ENCODE measurements around the gene OR52B6.
"Not testable (repeated sequence)": the region's sequence is repeated elsewhere in the genome, so short reads cannot be mapped to it uniquely, and the experiment has no call there.

OR52B6 gene

DNA sequence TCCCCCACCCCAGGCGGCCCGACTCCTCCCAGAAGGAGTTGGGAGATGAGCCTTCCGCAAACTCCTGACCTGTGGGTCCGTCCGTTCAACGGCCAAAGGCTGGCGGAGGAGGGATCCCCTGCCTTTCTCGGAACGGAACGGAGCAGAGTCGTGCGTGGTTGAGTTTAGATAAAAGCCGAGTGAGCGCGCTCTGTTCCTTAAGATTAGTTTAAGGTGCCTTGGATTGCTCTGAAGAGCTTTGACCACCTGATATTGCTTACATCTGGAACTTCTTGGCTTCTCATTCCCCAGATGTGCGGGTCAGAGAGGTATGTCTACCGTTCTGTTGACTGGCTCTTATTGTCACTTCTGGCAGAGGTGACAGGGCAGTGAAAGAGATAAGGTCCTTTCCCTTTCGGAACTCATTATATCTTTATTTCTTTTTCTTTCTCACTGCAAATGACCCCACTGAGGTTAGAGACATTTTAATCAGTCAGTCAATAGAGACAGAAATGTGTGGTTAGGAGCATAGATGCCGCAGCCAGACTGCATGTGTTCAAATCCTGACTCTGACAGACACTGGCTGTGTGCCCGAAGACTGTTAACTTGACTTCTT, 16.0 kb downstream of the OR52B6 start, which contains the start of gene TRIM6:
TSS of gene TRIM6 (plus strand) at position 31 of the 595 bp plus-strand sequence. CDS start at position 292, 261 bp downstream.
- TF ChIP-seq, protein P1, sequence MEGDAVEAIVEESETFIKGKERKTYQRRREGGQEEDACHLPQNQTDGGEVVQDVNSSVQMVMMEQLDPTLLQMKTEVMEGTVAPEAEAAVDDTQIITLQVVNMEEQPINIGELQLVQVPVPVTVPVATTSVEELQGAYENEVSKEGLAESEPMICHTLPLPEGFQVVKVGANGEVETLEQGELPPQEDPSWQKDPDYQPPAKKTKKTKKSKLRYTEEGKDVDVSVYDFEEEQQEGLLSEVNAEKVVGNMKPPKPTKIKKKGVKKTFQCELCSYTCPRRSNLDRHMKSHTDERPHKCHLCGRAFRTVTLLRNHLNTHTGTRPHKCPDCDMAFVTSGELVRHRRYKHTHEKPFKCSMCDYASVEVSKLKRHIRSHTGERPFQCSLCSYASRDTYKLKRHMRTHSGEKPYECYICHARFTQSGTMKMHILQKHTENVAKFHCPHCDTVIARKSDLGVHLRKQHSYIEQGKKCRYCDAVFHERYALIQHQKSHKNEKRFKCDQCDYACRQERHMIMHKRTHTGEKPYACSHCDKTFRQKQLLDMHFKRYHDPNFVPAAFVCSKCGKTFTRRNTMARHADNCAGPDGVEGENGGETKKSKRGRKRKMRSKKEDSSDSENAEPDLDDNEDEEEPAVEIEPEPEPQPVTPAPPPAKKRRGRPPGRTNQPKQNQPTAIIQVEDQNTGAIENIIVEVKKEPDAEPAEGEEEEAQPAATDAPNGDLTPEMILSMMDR (IDR thresholded peaks at IDR 0.05; ENCODE audit: low read depth, low read length) = no peak

DNA sequence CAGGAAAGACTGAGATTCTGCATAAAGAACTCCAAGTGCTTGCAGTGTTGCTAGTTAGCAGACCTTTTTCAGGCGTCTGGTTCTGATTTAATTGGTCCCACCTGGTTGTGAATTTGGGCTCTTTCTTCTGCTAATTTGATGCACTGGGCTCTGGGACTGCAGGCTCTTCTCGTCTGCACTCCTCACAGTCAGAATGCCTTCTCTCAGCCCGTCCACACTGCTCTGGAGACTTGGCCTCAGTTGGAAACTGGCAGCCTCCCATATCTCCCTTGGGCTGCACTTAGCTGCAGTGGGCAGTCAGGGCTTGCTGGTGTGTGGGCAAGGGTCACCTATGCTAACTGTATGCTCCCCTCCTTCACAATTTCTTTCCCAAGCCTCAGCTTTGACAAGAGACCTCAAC, 17.3 kb downstream of the OR52B6 start:
- peak overlapping the region; percentile 82 for H3K4me3 ChIP-seq (ENCODE audit: low read depth, low read length)
- TF ChIP-seq, protein P1 (IDR thresholded peaks at IDR 0.05; ENCODE audit: low read depth, low read length) = no peak

More for the DNA sequence above, 16.0 kb downstream of the OR52B6 start, which contains the start of gene TRIM6:
- peak within 1 kb of the TSS; percentile 82 for H3K4me3 ChIP-seq (ENCODE audit: low read depth, low read length)

DNA sequence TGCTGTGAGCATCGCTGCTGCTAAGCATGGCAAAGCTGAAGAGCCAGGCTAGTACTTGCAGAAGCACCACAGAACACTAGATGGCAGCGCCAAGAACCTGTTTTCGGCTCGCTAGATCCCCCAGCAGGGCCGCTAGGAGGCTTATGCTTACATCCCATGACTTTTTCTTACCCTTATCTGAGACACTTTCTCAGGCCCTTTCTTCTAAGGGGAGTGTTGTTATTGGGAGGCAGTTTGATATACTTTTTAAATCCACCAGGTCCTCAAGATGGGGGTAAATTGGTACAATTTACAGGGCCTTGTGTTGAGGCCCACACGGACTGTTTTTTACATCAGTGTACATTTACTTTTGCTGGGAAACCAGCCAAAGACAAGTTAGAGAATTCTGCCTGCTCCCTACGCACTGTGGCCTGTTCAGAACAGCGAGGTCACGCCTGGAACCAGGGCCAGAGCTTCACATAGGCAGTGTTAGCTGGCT, 19.7 kb downstream of the OR52B6 start:
- TF ChIP-seq, protein P1 (IDR thresholded peaks at IDR 0.05; ENCODE audit: low read depth, low read length) = peak; percentile 94
- H3K4me3 ChIP-seq (ENCODE audit: low read depth, low read length) = no peak overlapping the region

DNA sequence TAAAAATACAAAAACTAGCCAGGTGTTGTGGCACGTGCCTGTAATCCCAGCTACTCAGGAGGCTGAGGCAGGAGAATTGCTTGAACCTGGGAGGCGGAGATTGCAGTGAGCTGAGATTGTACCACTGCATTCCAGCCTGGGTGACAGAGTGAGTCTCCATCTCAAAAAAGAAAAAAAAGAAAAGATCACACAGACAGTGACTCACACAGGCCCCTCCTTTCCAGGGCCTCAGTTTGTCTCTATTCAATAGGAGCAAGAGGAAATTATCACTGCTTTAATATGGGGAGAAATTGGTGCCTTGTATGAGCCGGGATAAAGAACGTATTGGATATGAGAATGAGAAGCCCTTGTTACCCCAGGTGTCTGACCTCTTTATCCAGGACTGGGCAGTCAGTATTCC, 22.1 kb downstream of the OR52B6 start:
- H3K4me3 ChIP-seq (ENCODE audit: low read depth, low read length) = not testable (repeated sequence)

DNA sequence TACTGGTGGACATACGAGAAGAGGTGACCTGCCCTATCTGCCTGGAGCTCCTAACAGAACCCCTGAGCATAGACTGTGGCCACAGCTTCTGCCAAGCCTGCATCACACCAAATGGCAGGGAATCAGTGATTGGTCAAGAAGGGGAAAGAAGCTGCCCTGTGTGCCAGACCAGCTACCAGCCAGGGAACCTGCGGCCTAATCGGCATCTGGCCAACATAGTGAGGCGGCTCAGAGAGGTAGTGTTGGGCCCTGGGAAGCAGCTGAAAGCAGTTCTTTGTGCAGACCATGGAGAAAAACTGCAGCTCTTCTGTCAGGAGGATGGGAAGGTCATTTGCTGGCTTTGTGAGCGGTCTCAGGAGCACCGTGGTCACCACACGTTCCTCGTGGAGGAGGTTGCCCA, 22.6 kb downstream of the OR52B6 start:
- TF ChIP-seq, protein P1 (IDR thresholded peaks at IDR 0.05; ENCODE audit: low read depth, low read length) = no peak
- H3K4me3 ChIP-seq (ENCODE audit: low read depth, low read length) = no peak overlapping the region

DNA sequence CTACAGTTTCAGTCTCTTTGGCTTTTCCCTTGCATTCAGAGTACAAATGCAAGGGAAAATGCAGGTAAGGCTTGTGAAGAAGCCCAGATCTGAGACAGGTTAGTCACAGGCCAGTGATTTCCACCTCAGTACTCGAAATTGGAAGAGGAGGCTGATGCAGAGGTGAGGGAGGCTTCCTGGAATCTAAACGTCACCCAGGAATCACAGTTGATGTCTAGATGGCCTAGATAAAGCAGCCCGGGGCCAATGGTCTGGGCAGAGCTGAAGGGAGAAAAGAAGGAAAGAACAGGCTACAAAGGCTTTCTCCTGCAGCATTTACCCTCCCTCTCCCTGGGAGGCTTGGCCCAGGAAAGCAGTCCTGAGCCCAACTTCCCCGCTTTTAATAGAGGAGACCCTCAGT, 24.2 kb downstream of the OR52B6 start:
- H3K4me3 ChIP-seq (ENCODE audit: low read depth, low read length) = no peak overlapping the region
- TF ChIP-seq, protein P1 (IDR thresholded peaks at IDR 0.05; ENCODE audit: low read depth, low read length) = no peak

DNA sequence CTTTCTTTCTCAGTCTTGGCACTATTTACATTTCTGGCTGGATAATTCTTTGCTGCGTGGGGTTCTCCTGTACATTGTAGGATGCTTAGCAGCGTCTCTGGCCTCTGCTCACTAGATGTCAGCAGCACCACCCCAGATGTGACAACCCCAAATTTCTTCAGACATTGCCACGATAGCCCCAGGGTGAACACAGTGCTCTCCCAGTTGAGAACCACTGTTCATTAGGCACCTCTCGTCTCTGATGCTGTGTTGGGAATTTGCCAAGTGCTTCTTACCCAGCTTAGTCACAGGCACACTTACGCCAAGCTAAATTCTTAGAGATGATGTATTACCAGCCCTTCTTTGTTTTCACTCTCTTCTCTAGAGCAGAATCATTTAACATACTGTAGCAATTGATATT, 25.2 kb downstream of the OR52B6 start:
- no peak overlapping the region for H3K4me3 ChIP-seq (ENCODE audit: low read depth, low read length)

More for the DNA sequence above, 25.2 kb downstream of the OR52B6 start:
- TF ChIP-seq, protein P1 (IDR thresholded peaks at IDR 0.05; ENCODE audit: low read depth, low read length) = no peak

Measured in WI38 (cell line).